PC-9 (cell line): Measurements from ENCODE around the gene LRP1B. TPM values are rescaled to one million over a fixed set of nuclear protein-coding genes. Genes with fewer than 3 reads are reported as not detected.
A peak's percentile ranks its signal among the peaks of the same experiment; 100 is the strongest.

ENCODE experiments used
- BruUV-seq: library from RNA; stranded (reverse); fragments of 400-500 nt; replicated peaks from 2 replicates; lab custom pipeline; 2021; lab: Mats Ljungman, UMichigan
- CTCF ChIA-PET: fragments of 300-600 bp; sonication (Branson Sonifier 250); formaldehyde crosslinking; loops from one replicate; lab custom pipeline; 2022; ENCODE audit warnings: antibody characterized with exemption; lab: Charles Lee
- POLR2A ChIA-PET: fragments of 300-600 bp; sonication (Branson Sonifier 250); formaldehyde crosslinking; loops from one replicate; lab custom pipeline; 2022; ENCODE audit warnings: antibody characterized with exemption; ENCODE audit not compliant: unreplicated experiment; lab: Charles Lee
- DNase-seq, 2 experiments: peaks; one replicate each; pipeline versions ENCODE4 v3.0.0 to v3.0.0-alpha.2; 2015 to 2022; ENCODE audit warnings: mixed read lengths in 1 of 2
- H2AFZ ChIP-seq: fragments of 200-600 bp; sonication (generic); 2 replicates; pipeline ENCODE4 v1.8.1; 2017; ENCODE audit warnings: antibody characterized with exemption
- H3F3A ChIP-seq: fragments of 200-600 bp; sonication (generic); 2 replicates; pipeline ENCODE4 v1.8.1; 2017; ENCODE audit warnings: antibody characterized with exemption, mild to moderate bottlenecking, low read depth; ENCODE audit not compliant: insufficient read depth
- H3K27ac ChIP-seq: fragments of 200-600 bp; sonication (generic); 2 replicates; pipeline ENCODE4 v1.6.1; 2016; ENCODE audit warnings: mixed run types
- H3K27me3 ChIP-seq: fragments of 200-600 bp; sonication (generic); 2 replicates; pipeline ENCODE4 v1.6.1; 2016; ENCODE audit warnings: low read depth, mixed run types; ENCODE audit not compliant: insufficient read depth
- H3K36me3 ChIP-seq: fragments of 200-600 bp; sonication (generic); 2 replicates; pipeline ENCODE4 v1.6.1; 2016; ENCODE audit warnings: low read depth, mixed run types
- H3K4me1 ChIP-seq: fragments of 200-600 bp; sonication (generic); replicated peaks from 2 replicates; pipeline ENCODE4 v1.6.1; 2016; ENCODE audit warnings: mixed run types; ENCODE audit not compliant: insufficient read depth
- H3K4me2 ChIP-seq: fragments of 200-600 bp; sonication (generic); 2 replicates; pipeline ENCODE4 v1.6.1; 2017; ENCODE audit warnings: mixed run types
- H3K4me3 ChIP-seq: fragments of 200-600 bp; sonication (generic); 2 replicates; pipeline ENCODE4 v1.6.1; 2016; ENCODE audit warnings: mixed run types
- H3K79me2 ChIP-seq: fragments of 200-600 bp; sonication (generic); 2 replicates; pipeline ENCODE4 v1.6.1; 2017; ENCODE audit warnings: low read depth, mixed run types
- H3K9me2 ChIP-seq: fragments of 200-600 bp; sonication (generic); 2 replicates; pipeline ENCODE4 v1.8.1; 2017; ENCODE audit warnings: mild to moderate bottlenecking; ENCODE audit not compliant: insufficient read depth
- H3K9me3 ChIP-seq: fragments of 200-600 bp; sonication (generic); 2 replicates; pipeline ENCODE4 v1.8.1; 2016; ENCODE audit warnings: low read depth; ENCODE audit not compliant: insufficient read depth
- H4K20me1 ChIP-seq: fragments of 200-600 bp; sonication (generic); 2 replicates; pipeline ENCODE4 v1.8.1; 2017; ENCODE audit not compliant: insufficient read depth
- CTCF ChIP-seq: fragments of 200-600 bp; sonication (generic); conservative IDR thresholded peaks from 2 replicates; pipeline ENCODE4 v1.6.1; 2017; ENCODE audit warnings: mixed run types, antibody characterized with exemption, mild to moderate bottlenecking, moderate library complexity
- EZH2 ChIP-seq: fragments of 200-600 bp; sonication (generic); IDR thresholded peaks from 2 replicates; pipeline ENCODE4 v1.8.0; 2017; ENCODE audit warnings: antibody characterized with exemption, low read depth
- intact Hi-C: fragments of 100-400 bp; cut with micrococcal nuclease; formaldehyde crosslinking; loops from one replicate; pipeline ENCODE4 v1.10.0; 2022; ENCODE audit not compliant: unreplicated experiment
- total RNA-seq: library from RNA; stranded (reverse); gene quantifications from 2 replicates; pipeline ENCODE4 v1.2.3, GENCODE V29; 2021

Gene LRP1B
- total RNA-seq, 1 experiment from 2014 or later = 1.7 TPM

- Histone ChIP-seq H3K4me2 (no peak overlapping the region), H3K79me2 (no peaks in the 10 kb centered on the region), H4K20me1 (no peaks in the 10 kb centered on the region), H2AFZ (no peak overlapping the region), H3F3A (no peaks in the 10 kb centered on the region), H3K9me2 (no peaks in the 10 kb centered on the region), H3K27ac (no peak overlapping the region), H3K27me3 (no peaks in the 10 kb centered on the region), H3K4me3 (no peak overlapping the region), H3K9me3 (no peaks in the 10 kb centered on the region), H3K4me1 (no peaks in the 10 kb centered on the region), H3K36me3 (no peaks in the 10 kb centered on the region)
- intact Hi-C loops = loop anchor here (10.0 kb wide), 1 partner anchor 844 kb away; no protein-coding TSS in a partner anchor
- BruUV-seq = no TSS peak
- DNase-seq = no peak
- TF ChIP-seq EZH2 (no peak), CTCF (peak; percentile 80)
- ChIA-PET POLR2A (no interaction called here), CTCF (no interaction called here)
Measured at GRCh38 chr2:142140434-142140845, 9.6 kb upstream of the LRP1B start.

DNA sequence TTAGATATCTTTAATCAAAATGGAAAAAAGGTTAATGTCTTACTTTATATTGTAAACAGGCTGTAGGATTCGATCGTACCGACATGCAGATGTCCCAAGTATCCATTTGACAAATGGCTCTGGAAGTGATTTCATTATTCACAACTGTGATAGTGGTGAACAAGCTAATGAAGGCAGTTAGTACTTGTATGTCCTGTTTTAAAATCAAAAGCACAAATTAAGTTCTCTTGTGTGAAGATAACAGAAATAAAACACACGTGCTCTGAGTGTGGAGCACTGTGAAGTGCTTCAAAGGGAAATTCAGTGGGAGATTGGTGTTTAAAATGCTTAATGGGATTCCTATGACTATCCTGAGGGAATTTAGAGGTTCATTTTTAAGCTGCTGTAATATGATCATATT is 8.6 kb upstream of the LRP1B start:
- ChIA-PET CTCF (interaction anchor here (0.7 kb wide), 1 partner anchor 464 kb away, joined by 3 read pairs; no protein-coding TSS in a partner anchor), POLR2A (interaction anchor here (0.6 kb wide), 1 partner anchor 8 kb away, joined by 4 read pairs; no protein-coding TSS in a partner anchor)
- Histone ChIP-seq H3K4me2 (no peak overlapping the region), H3K79me2 (no peaks in the 10 kb centered on the region), H3K27me3 (no peaks in the 10 kb centered on the region), H3F3A (no peaks in the 10 kb centered on the region), H4K20me1 (no peaks in the 10 kb centered on the region), H3K9me3 (no peaks in the 10 kb centered on the region), H3K4me1 (no peaks in the 10 kb centered on the region), H2AFZ (no peak overlapping the region; the same call in 1 of the 2 replicates), H3K9me2 (no peaks in the 10 kb centered on the region), H3K4me3 (no peak overlapping the region), H3K36me3 (no peaks in the 10 kb centered on the region), H3K27ac (no peak overlapping the region)
- DNase-seq = no peak
- BruUV-seq = no TSS peak
- TF ChIP-seq EZH2 (no peak), CTCF (no peak)
- intact Hi-C loops = no loop called here

- Histone ChIP-seq H3K9me3 (no peaks in the 10 kb centered on the region; the same call in 1 of the 2 replicates), H3K4me2 (no peak overlapping the region), H3K27me3 (no peaks in the 10 kb centered on the region), H3K79me2 (no peaks in the 10 kb centered on the region), H3K36me3 (no peaks in the 10 kb centered on the region), H3K9me2 (no peaks in the 10 kb centered on the region), H3K27ac (no peak overlapping the region), H2AFZ (no peak overlapping the region), H4K20me1 (no peaks in the 10 kb centered on the region), H3K4me3 (no peak overlapping the region), H3F3A (0 out of 2 replicates have a peak, but pooled peaks cover 3% of the 10 kb centered on the region), H3K4me1 (peaks cover 8% of the 10 kb centered on the region; the same call in 1 of the 2 replicates)
- no peak for DNase-seq
- POLR2A ChIA-PET = no interaction called here
- TF ChIP-seq CTCF = no peak
- intact Hi-C loops = no loop called here
- BruUV-seq = no TSS peak
- CTCF ChIA-PET = no interaction called here
Measured at GRCh38 chr2:142136571-142136970, 5.8 kb upstream of the LRP1B start.
